Activated CD4-positive, alpha-beta T cell treated with anti-CD3 and anti-CD28 coated beads, Interleukin-10, Interleukin-2, amounts not matched to agents 100 ng/mL and 50 ng/mL, durations not matched to agents 16 hours and 8 hours (primary cell): Measurements from ENCODE around the gene CDR2L.

Experiments
- DNase-seq: peaks from one replicate; pipeline ENCODE4 v3.0.0-alpha.2; 2020

Gene CDR2L

GRCh38 chr17:74987418-74987908 is at the start of gene CDR2L:
Gene CDR2L, plus strand, starts transcription at chr17:74987632. Its CDS starts 412 bp downstream, at chr17:74988044.
- peak; percentile 92 for DNase-seq

- no peak for DNase-seq
Measured at GRCh38 chr17:74938194-74938950, 49.1 kb upstream of the CDR2L start.

GRCh38 chr17:74939534-74939933 is 47.9 kb upstream of the CDR2L start:
- no peak for DNase-seq

- no peak for DNase-seq
Measured at GRCh38 chr17:74941128-74941725, 46.2 kb upstream of the CDR2L start.

GRCh38 chr17:74943808-74944522 is 43.5 kb upstream of the CDR2L start:
- DNase-seq = no peak

GRCh38 chr17:74945543-74945942 is 41.9 kb upstream of the CDR2L start:
- peak; percentile 14 for DNase-seq

GRCh38 chr17:74946641-74947040 is 40.8 kb upstream of the CDR2L start:
- DNase-seq = no peak

- no peak for DNase-seq
Measured at GRCh38 chr17:74947041-74947754, 40.2 kb upstream of the CDR2L start.

- no peak for DNase-seq
Measured at GRCh38 chr17:74949455-74950115, 37.8 kb upstream of the CDR2L start.

- DNase-seq = no peak
Measured at GRCh38 chr17:74950207-74950606, 37.2 kb upstream of the CDR2L start.

GRCh38 chr17:74951065-74951464 is 36.4 kb upstream of the CDR2L start:
- DNase-seq = no peak

GRCh38 chr17:74951680-74952421 is 35.6 kb upstream of the CDR2L start:
- no peak for DNase-seq

- DNase-seq = no peak
Measured at GRCh38 chr17:74952431-74953133, 34.9 kb upstream of the CDR2L start.

GRCh38 chr17:74953134-74953687 is 34.2 kb upstream of the CDR2L start:
- no peak for DNase-seq

GRCh38 chr17:74954115-74954514 is 33.3 kb upstream of the CDR2L start:
- DNase-seq = no peak

- no peak for DNase-seq
Measured at GRCh38 chr17:74954665-74955421, 32.6 kb upstream of the CDR2L start.

- no peak for DNase-seq
Measured at GRCh38 chr17:74956093-74956492, 31.3 kb upstream of the CDR2L start.

- peak; percentile 79 for DNase-seq
Measured at GRCh38 chr17:74957935-74958740, 29.3 kb upstream of the CDR2L start.
